NB4 (cell line): ENCODE data around the gene ZNF70.

Experiments
- DNase-seq: peaks from one replicate; pipeline ENCODE4 v3.0.0; 2010; ENCODE audit warnings: low read depth
- H3K4me3 ChIP-seq: one replicate; pipeline ENCODE4 v1.5.1; 2011; ENCODE audit warnings: mild to moderate bottlenecking, low read depth, low read length, moderate library complexity
- CTCF ChIP-seq: IDR thresholded peaks from one replicate; pipeline ENCODE4 v1.5.1; 2012; ENCODE audit warnings: low read depth, low read length
- MAX ChIP-seq: IDR thresholded peaks from 2 replicates; pipeline ENCODE4 v1.6.1; 2011; ENCODE audit warnings: low read depth, low read length
- MYC ChIP-seq: IDR thresholded peaks from 2 replicates; pipeline ENCODE4 v1.6.1; 2011; ENCODE audit warnings: low read depth, low read length
- POLR2A ChIP-seq: IDR thresholded peaks from 2 replicates; pipeline ENCODE4 v1.6.1; 2011; ENCODE audit warnings: mild to moderate bottlenecking; ENCODE audit not compliant: insufficient read length; ENCODE audit errors: extremely low read depth

ZNF70 gene

GRCh38 chr22:23697031-23697970 lies 53.6 kb downstream of the ZNF70 start:
- TF ChIP-seq POLR2A = no peak
- no peak for TF ChIP-seq MAX
- TF ChIP-seq CTCF = no peak
- TF ChIP-seq MYC = no peak
- DNase-seq = no peak
- H3K4me3 ChIP-seq = no peak overlapping the region

- H3K4me3 ChIP-seq = no peak overlapping the region
- TF ChIP-seq CTCF = no peak
- no peak; the same call in 1 of the 2 replicates for TF ChIP-seq MYC
- TF ChIP-seq MAX = no peak; the same call in 1 of the 2 replicates
- no peak for TF ChIP-seq POLR2A
- peak; percentile 92 for DNase-seq
These were observed 54.5 kb downstream of the ZNF70 start for GRCh38 chr22:23696326-23696851.

GRCh38 chr22:23695571-23696325 lies 55.2 kb downstream of the ZNF70 start:
- no peak overlapping the region for H3K4me3 ChIP-seq
- TF ChIP-seq MYC = no peak
- TF ChIP-seq MAX = no peak
- no peak for TF ChIP-seq CTCF
- no peak for TF ChIP-seq POLR2A
- DNase-seq = no peak

GRCh38 chr22:23695141-23695540 lies 55.8 kb downstream of the ZNF70 start:
- no peak for TF ChIP-seq MYC
- TF ChIP-seq POLR2A = no peak
- no peak for TF ChIP-seq CTCF
- no peak for TF ChIP-seq MAX
- no peak for DNase-seq
- H3K4me3 ChIP-seq = no peak overlapping the region

- no peak for DNase-seq
- TF ChIP-seq POLR2A (no peak), MAX (no peak), CTCF (no peak), MYC (no peak)
These were observed 56.8 kb downstream of the ZNF70 start for GRCh38 chr22:23693979-23694680.

More at GRCh38 chr22:23693979-23694680, 56.8 kb downstream of the ZNF70 start:
- H3K4me3 ChIP-seq = no peak overlapping the region
